GM19328 (cell line): ENCODE data around the gene SLC25A19.
A peak's percentile ranks its signal among the peaks of the same experiment; 100 is the strongest.

Source experiments
- ATAC-seq: cut with Tn5 transposase; IDR thresholded peaks from one replicate; pipeline ENCODE4 v1.9.1; 2021; ENCODE audit warnings: mild to moderate bottlenecking, moderate library complexity; ENCODE audit not compliant: unreplicated experiment

SLC25A19 gene

GRCh38 chr17:75289115-75289831 is at the start of gene SLC25A19:
Gene SLC25A19, minus strand, starts transcription at chr17:75289433. Its CDS starts 2,669 bp downstream, at chr17:75286764.
- peak; percentile 88 for ATAC-seq

GRCh38 chr17:75338335-75338734 is 49.1 kb upstream of the SLC25A19 start:
- ATAC-seq: no peak

- no peak for ATAC-seq
Measured at GRCh38 chr17:75335315-75335714, 46.1 kb upstream of the SLC25A19 start.

GRCh38 chr17:75334723-75335122 is 45.5 kb upstream of the SLC25A19 start:
- no peak for ATAC-seq

GRCh38 chr17:75331671-75332070 is 42.4 kb upstream of the SLC25A19 start:
- ATAC-seq: no peak

- ATAC-seq: no peak
Measured at GRCh38 chr17:75327757-75328156, 38.5 kb upstream of the SLC25A19 start.

- ATAC-seq: no peak
Measured at GRCh38 chr17:75326226-75326848, 37.1 kb upstream of the SLC25A19 start.

- ATAC-seq: no peak
Measured at GRCh38 chr17:75325827-75326225, 36.6 kb upstream of the SLC25A19 start.

GRCh38 chr17:75325348-75325747 is 36.1 kb upstream of the SLC25A19 start:
- no peak for ATAC-seq

GRCh38 chr17:75321506-75321905 is 32.3 kb upstream of the SLC25A19 start:
- ATAC-seq: no peak

GRCh38 chr17:75319904-75320691 is 30.9 kb upstream of the SLC25A19 start:
- peak; percentile 47 for ATAC-seq

GRCh38 chr17:75318615-75319222 is 29.5 kb upstream of the SLC25A19 start:
- no peak for ATAC-seq

- ATAC-seq: no peak
Measured at GRCh38 chr17:75318211-75318610, 29.0 kb upstream of the SLC25A19 start.

- ATAC-seq: no peak
Measured at GRCh38 chr17:75317671-75318070, 28.4 kb upstream of the SLC25A19 start.

- ATAC-seq: no peak
Measured at GRCh38 chr17:75316253-75316652, 27.0 kb upstream of the SLC25A19 start.

- no peak for ATAC-seq
Measured at GRCh38 chr17:75315541-75316243, 26.5 kb upstream of the SLC25A19 start.

GRCh38 chr17:75313941-75314551 is 24.8 kb upstream of the SLC25A19 start:
- ATAC-seq: no peak

- no peak for ATAC-seq
Measured at GRCh38 chr17:75308732-75309629, 19.7 kb upstream of the SLC25A19 start.
